22Rv1 (cell line): Measurements from ENCODE around the gene MAML3.

Source experiments
- H3K27ac ChIP-seq: fragments of 450-650 bp; 2 replicates; pipeline ENCODE4 v1.5.1; 2017
- CTCF ChIP-seq: fragments of 450-650 bp; IDR thresholded peaks from 2 replicates; pipeline ENCODE4 v1.5.1; 2017; ENCODE audit warnings: mild to moderate bottlenecking
- ZFX ChIP-seq: fragments of 450-650 bp; IDR thresholded peaks from 2 replicates; pipeline ENCODE4 v1.6.1; 2017; ENCODE audit warnings: antibody characterized with exemption, borderline replicate concordance

MAML3 gene

GRCh38 chr4:139908636-139909437 lies 245.1 kb downstream of the MAML3 start:
- H3K27ac ChIP-seq: no peak overlapping the region
- no peak for TF ChIP-seq ZFX
- no peak for TF ChIP-seq CTCF

GRCh38 chr4:139907001-139907809 lies 246.8 kb downstream of the MAML3 start:
- TF ChIP-seq ZFX (no peak), CTCF (no peak)
- H3K27ac ChIP-seq: 0 out of 2 replicates have a peak overlapping the region, but pooled peaks have one; percentile 1

- no peak for TF ChIP-seq CTCF
- TF ChIP-seq ZFX: no peak
- no peak overlapping the region for H3K27ac ChIP-seq
Observed at GRCh38 chr4:139905489-139905888, 248.5 kb downstream of the MAML3 start.

GRCh38 chr4:139904406-139904805 lies 249.6 kb downstream of the MAML3 start:
- TF ChIP-seq CTCF (no peak), ZFX (no peak)

GRCh38 chr4:139903845-139904244 lies 250.1 kb downstream of the MAML3 start:
- TF ChIP-seq ZFX: no peak
- TF ChIP-seq CTCF: no peak
- H3K27ac ChIP-seq: no peak overlapping the region

More at GRCh38 chr4:139904406-139904805, 249.6 kb downstream of the MAML3 start:
- H3K27ac ChIP-seq: no peak overlapping the region

- TF ChIP-seq CTCF: no peak
- TF ChIP-seq ZFX: no peak
- peak overlapping the region; percentile 59 for H3K27ac ChIP-seq
Observed at GRCh38 chr4:139902321-139903320, 251.4 kb downstream of the MAML3 start.
